HEK293T (cell line): Measurements from ENCODE around the gene TCHP.

Source experiments
- ARNT ChIP-seq: fragments of 450-650 bp; IDR thresholded peaks from 2 replicates; pipeline ENCODE4 v1.6.1; 2017; ENCODE audit warnings: mild to moderate bottlenecking
- BHLHE40 ChIP-seq: fragments of 450-650 bp; IDR thresholded peaks from 2 replicates; pipeline ENCODE4 v1.6.1; 2016; ENCODE audit warnings: mild to moderate bottlenecking, moderate library complexity, borderline replicate concordance
- CTBP1 ChIP-seq: fragments of 450-650 bp; IDR thresholded peaks from 2 replicates; pipeline ENCODE4 v1.6.1; 2016; ENCODE audit warnings: borderline replicate concordance
- ELF4 ChIP-seq: fragments of 450-650 bp; IDR thresholded peaks from 2 replicates; pipeline ENCODE4 v1.6.1; 2017; ENCODE audit warnings: antibody characterized with exemption
- FOXA1 ChIP-seq: fragments of 450-650 bp; IDR thresholded peaks from 2 replicates; pipeline ENCODE4 v1.6.1; 2016; ENCODE audit warnings: mild to moderate bottlenecking
- HDGF ChIP-seq: fragments of 450-650 bp; IDR thresholded peaks from 2 replicates; pipeline ENCODE4 v1.6.1; 2017; ENCODE audit warnings: antibody characterized with exemption, borderline replicate concordance
- L3MBTL2 ChIP-seq: fragments of 450-650 bp; conservative IDR thresholded peaks from 2 replicates; pipeline ENCODE4 v1.6.1; 2016; ENCODE audit warnings: mild to moderate bottlenecking
- LEF1 ChIP-seq: fragments of 450-650 bp; IDR thresholded peaks from 2 replicates; pipeline ENCODE4 v1.6.1; 2017; ENCODE audit warnings: mild to moderate bottlenecking, borderline replicate concordance
- NFRKB ChIP-seq: fragments of 450-650 bp; IDR thresholded peaks from 2 replicates; pipeline ENCODE4 v1.6.1; 2016; ENCODE audit warnings: mild to moderate bottlenecking, moderate library complexity
- SP1 ChIP-seq: fragments of 450-650 bp; IDR thresholded peaks from 2 replicates; pipeline ENCODE4 v1.6.1; 2017
- SUZ12 ChIP-seq: fragments of 450-650 bp; IDR thresholded peaks from 2 replicates; pipeline ENCODE4 v1.6.1; 2016; ENCODE audit warnings: mild to moderate bottlenecking
- TARDBP ChIP-seq: fragments of 450-650 bp; IDR thresholded peaks from 2 replicates; pipeline ENCODE4 v1.6.1; 2016
- ZNF384 ChIP-seq: fragments of 450-650 bp; IDR thresholded peaks from 2 replicates; pipeline ENCODE4 v1.6.1; 2016
- TF ChIP-seq, protein P1 (sequence below): fragments of 450-650 bp; IDR thresholded peaks from 2 replicates; pipeline ENCODE4 v1.6.1; 2016

GRCh38 chr12:109937371-109937770 is 37.3 kb downstream of the TCHP start:
- no peak for TF ChIP-seq SP1
- no peak for TF ChIP-seq SUZ12
- TF ChIP-seq L3MBTL2: no peak
- TF ChIP-seq ARNT: no peak
- TF ChIP-seq ZNF384: no peak
- no peak for TF ChIP-seq ELF4
- TF ChIP-seq FOXA1: no peak
- TF ChIP-seq, protein P1, sequence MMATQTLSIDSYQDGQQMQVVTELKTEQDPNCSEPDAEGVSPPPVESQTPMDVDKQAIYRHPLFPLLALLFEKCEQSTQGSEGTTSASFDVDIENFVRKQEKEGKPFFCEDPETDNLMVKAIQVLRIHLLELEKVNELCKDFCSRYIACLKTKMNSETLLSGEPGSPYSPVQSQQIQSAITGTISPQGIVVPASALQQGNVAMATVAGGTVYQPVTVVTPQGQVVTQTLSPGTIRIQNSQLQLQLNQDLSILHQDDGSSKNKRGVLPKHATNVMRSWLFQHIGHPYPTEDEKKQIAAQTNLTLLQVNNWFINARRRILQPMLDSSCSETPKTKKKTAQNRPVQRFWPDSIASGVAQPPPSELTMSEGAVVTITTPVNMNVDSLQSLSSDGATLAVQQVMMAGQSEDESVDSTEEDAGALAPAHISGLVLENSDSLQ: no peak
- no peak for TF ChIP-seq BHLHE40
- no peak for TF ChIP-seq NFRKB
- no peak for TF ChIP-seq CTBP1
- no peak for TF ChIP-seq LEF1
- TF ChIP-seq TARDBP: no peak
- no peak for TF ChIP-seq HDGF
